ENCODE data around the gene CASZ1.

CASZ1 gene

GRCh38 chr1:10824821-10825540, 28.5 kb upstream of the CASZ1 start:
- DNase-seq (ENCODE audit: low spot score): no peak

DNA sequence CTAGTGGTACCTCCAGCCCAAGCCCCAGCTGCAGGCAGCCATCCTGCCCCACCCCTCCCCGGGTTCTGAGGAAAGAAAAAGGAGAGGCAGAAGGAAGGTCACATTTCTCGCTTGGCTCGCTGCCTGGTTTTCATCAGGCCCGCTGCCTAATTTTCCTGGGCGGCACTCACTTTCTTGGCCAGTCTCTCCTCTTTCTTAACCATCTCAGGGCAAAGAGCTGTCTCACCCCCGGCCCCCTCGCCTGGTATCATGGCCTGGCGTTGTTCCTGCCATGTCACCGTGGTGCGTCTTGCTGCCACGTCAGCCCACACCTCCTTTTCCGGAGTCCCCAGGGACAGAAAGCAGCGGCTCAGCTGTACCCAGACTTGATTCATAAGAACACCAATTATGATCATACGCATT, 26.6 kb upstream of the CASZ1 start:
- peak; percentile 8 for DNase-seq (ENCODE audit: low spot score)

- no peak for DNase-seq (ENCODE audit: low spot score)
Observed at GRCh38 chr1:10821388-10821787, 24.9 kb upstream of the CASZ1 start.

DNA sequence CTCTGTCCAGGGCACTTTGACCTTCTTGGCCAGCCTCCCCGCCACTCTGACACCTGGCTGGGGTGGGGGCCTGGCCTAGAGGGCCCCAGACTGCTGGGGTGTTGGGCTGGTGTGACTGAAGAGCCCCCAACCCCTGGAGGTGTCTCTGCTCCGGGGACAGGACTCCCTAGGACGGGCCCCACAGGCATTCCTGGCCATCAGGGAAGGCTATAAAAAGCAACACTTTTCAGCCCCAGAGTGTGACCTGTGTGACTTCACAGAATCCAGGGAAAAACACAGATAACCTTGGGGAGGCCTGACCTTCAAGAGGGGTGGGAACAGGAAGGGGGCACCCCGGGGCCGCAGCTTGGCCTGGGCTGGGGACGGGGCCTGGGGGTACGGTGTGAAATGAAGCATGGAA, 24.0 kb upstream of the CASZ1 start:
- no peak for DNase-seq (ENCODE audit: low spot score)

- no peak for DNase-seq (ENCODE audit: low spot score)
Observed at GRCh38 chr1:10819198-10819901, 22.9 kb upstream of the CASZ1 start.

- no peak for DNase-seq (ENCODE audit: low spot score)
Observed at GRCh38 chr1:10818262-10819197, 22.1 kb upstream of the CASZ1 start.

GRCh38 chr1:10816743-10817369, 20.4 kb upstream of the CASZ1 start:
- no peak for DNase-seq (ENCODE audit: low spot score)

- DNase-seq (ENCODE audit: low spot score): no peak
Observed at GRCh38 chr1:10816233-10816632, 19.8 kb upstream of the CASZ1 start.

DNA sequence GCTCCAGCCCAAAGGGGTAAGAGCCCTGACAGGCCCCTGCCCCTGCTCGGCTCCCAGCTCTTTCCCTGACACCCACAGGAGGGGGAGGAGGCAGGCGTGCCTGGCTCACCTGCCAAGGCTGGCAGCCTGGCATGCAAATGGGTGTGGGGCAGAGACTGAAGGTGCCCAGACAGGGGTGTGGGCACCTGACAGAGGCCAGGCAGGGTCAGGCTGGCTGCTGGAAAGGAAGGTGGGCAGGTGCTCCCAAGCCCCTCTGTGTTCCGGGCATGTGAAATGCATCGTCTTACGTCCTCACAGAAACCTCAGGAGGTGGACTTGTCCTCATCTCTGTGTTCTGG, 19.4 kb upstream of the CASZ1 start:
- DNase-seq (ENCODE audit: low spot score): no peak

- no peak for DNase-seq (ENCODE audit: low spot score)
Observed at GRCh38 chr1:10814976-10815857, 18.8 kb upstream of the CASZ1 start.

DNA sequence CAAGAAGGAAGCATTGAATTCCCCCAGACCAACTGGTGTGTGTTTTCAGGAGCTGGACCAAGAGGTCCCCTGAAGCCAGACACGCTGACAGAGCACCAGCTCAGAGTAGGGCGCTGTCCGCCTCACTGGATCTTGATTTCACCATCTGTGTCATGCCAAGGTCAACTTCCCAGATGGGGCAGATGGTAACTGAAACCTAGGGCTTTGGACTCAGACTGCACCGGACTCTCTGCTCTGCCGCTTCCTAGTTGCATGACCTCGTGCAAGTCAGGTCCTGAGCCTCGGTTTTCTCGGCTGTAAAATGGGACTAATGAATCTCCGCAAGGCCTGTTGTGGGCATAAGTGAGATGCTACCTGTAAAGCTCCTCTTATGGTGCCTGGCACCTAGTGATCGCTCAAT, 17.9 kb upstream of the CASZ1 start:
- DNase-seq (ENCODE audit: low spot score): no peak

GRCh38 chr1:10813799-10814198, 17.4 kb upstream of the CASZ1 start:
- DNase-seq (ENCODE audit: low spot score): no peak

- DNase-seq (ENCODE audit: low spot score): no peak
Observed at GRCh38 chr1:10812387-10812915, 16.0 kb upstream of the CASZ1 start.

DNA sequence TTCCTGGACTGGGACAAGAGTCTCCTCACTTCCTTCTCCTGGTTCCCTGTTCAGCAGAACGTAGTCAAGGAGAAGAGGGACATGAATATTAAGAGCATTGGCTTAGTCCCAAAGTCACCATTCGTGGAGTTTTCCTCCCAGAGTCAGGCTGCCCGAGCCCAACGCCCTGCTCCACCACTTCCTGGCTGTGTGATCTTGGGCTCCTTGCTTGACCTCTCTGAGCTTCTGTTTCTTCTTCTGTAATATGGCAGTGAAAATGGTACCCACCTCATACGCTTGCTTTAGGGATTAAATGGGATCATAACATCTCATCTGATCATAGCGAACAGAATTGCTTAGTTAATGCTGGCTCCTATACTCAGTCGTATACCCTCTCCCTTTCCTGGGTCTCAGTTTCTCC, 12.0 kb upstream of the CASZ1 start:
- no peak for DNase-seq (ENCODE audit: low spot score)

- DNase-seq (ENCODE audit: low spot score): no peak
Observed at GRCh38 chr1:10806966-10807365, 10.5 kb upstream of the CASZ1 start.

GRCh38 chr1:10803971-10804820, 7.8 kb upstream of the CASZ1 start:
- DNase-seq (ENCODE audit: low spot score): no peak

- no peak for DNase-seq (ENCODE audit: low spot score)
Observed at GRCh38 chr1:10802944-10803715, 6.7 kb upstream of the CASZ1 start.

DNA sequence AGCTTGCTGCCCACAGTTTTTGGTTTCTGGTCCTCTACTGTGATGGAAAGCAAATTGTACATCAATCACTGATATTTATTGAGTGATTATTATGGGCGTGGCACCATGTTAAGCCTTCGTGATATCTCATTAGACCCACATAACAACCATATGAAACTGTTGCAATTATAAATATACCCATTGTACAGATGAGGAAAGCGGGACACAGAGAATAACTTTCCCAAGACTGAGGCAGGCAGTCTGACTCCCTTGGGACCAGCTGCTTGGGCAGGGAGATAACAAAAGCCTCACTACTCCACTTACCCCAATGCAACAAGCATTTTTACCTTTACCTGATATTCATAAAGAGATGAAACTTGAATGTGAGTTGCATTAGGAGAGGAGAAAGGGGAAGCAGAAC, 4.3 kb upstream of the CASZ1 start:
- DNase-seq (ENCODE audit: low spot score): no peak

GRCh38 chr1:10799726-10800125, 3.3 kb upstream of the CASZ1 start:
- DNase-seq (ENCODE audit: low spot score): no peak

Measured in Ammon's horn (tissue), 1 donor.